Stomach (tissue), 9 donors: Measurements from ENCODE around the gene GYG2. TPM values are rescaled to one million over a fixed set of nuclear protein-coding genes. Genes with fewer than 3 reads are reported as not detected.
A peak's percentile ranks its signal among the peaks of the same experiment; 100 is the strongest.
"Not testable (repeated sequence)": the region's sequence is repeated elsewhere in the genome, so short reads cannot be mapped to it uniquely, and the experiment has no call there.

Source experiments
- DNase-seq, 2 donors: peaks; one replicate each; pipeline versions ENCODE4 v3.0.0 to v3.0.0-alpha.2; 2013 to 2019
- H3K27ac ChIP-seq, 5 donors: fragments of 200-600 bp in 4 of 5; sonication (generic) in 4 of 5; one replicate each; pipeline ENCODE4 v1.5.1; 2013 to 2019; ENCODE audit warnings: mild to moderate bottlenecking in 1 of 5, moderate library complexity in 1 of 5
- H3K27me3 ChIP-seq, 3 donors: fragments of 200-600 bp; sonication (generic); one replicate each; pipeline ENCODE4 v1.5.1; 2017 to 2019; ENCODE audit warnings: mixed run types in 1 of 3
- H3K36me3 ChIP-seq, 4 donors: fragments of 200-600 bp; sonication (generic); 1 replicate in 3 of 4; 2 replicates in 1 of 4; pipeline ENCODE4 v1.5.1; 2016 to 2019
- H3K4me1 ChIP-seq, 4 donors: fragments of 200-600 bp; sonication (generic); one replicate each; pipeline ENCODE4 v1.5.1; 2016 to 2019
- H3K4me3 ChIP-seq, 4 donors: fragments of 200-600 bp; sonication (generic) in 3 of 4; one replicate each; pipeline ENCODE4 v1.5.1; 2016 to 2019; ENCODE audit warnings: mild to moderate bottlenecking in 1 of 4
- H3K9me3 ChIP-seq, 4 donors: fragments of 200-600 bp; sonication (generic); one replicate each; pipeline ENCODE4 v1.5.1; 2016 to 2019
- EP300 ChIP-seq: sonication (generic); formaldehyde crosslinking; IDR thresholded peaks from one replicate; pipeline ENCODE4 v1.6.1; 2017; ENCODE audit warnings: antibody characterized with exemption
- POLR2A ChIP-seq, 4 donors: fragments of 450-650 bp; IDR thresholded peaks; one replicate each; pipeline ENCODE4 v1.6.1; 2016; ENCODE audit warnings: antibody characterized with exemption in 4 of 4, control low read depth in 2 of 4, mild to moderate bottlenecking in 1 of 4, moderate library complexity in 1 of 4
- POLR2AphosphoS5 ChIP-seq, 3 donors: sonication (generic); formaldehyde crosslinking; IDR thresholded peaks; one replicate each; pipeline ENCODE4 v1.6.1; 2016; ENCODE audit warnings: antibody characterized with exemption in 3 of 3
- WGBS, 5 donors: extraction: QIAGEN DNeasy Blood & Tissue Kit in 3 of 5; methylation state at CpG; one replicate each; pipeline versions ENCODE4 v1.1.5 to v1.1.7; 2013 to 2018; 5-methylcytosine and 5-hydroxymethylcytosine counted together
- intact Hi-C: fragments of 100-400 bp; cut with DNase I; formaldehyde crosslinking; loops from one replicate; pipeline ENCODE4 v1.15.1; 2023; ENCODE audit warnings: low total_unique reads
- polyA plus RNA-seq, 3 donors: library from polyadenylated mRNA; stranded (reverse); fragments of 200-250 nt; gene quantifications; one replicate each; pipeline ENCODE4 v1.2.3, GENCODE V29; 2013
- total RNA-seq, 5 donors: library from RNA; depleted of rRNA; stranded (reverse); fragments of >200 nt; gene quantifications; one replicate each; pipeline versions ENCODE4 v1.1.0 to v1.2.3, GENCODE V29; 2014 to 2016
- TF ChIP-seq, protein P1 (sequence below), 7 experiments: fragments of 450-650 bp in 4 of 7; fragments of 200-600 bp in 3 of 7; sonication (generic) in 3 of 7; IDR thresholded peaks; one replicate each; pipeline ENCODE4 v1.5.1; 2016 to 2019; ENCODE audit warnings: antibody characterized with exemption in 7 of 7, control low read depth in 2 of 7, mild to moderate bottlenecking in 1 of 7
- donor health status: healthy with polysubstance abuse.
- donor health status: Bipolar disorder and iron deficiency.
- donor health status: healthy.

Gene GYG2
- total and polyA plus RNA-seq, 8 donors = 2.2 to 6.2 (median 5.5) TPM

DNA sequence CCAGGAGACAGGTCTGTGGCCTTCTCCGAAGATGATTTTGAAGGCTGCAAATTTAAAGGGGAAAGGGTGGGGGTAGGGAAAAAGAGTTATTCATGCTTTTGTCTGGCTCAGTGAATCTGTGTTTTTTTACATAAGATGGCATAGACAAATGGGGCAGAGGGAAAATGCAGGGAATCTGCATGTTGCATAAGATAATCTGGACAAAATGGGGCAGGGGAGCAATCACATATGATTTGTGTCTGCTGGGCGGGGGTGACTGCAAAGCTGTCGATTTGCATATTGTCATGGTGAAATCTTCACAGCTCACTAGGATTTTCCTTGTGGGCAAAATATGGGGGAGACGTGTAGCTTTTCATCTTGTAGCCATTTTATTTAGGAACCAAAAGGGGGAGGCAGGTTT is 29.4 kb upstream of the GYG2 start:
- no peaks in the 10 kb centered on the region for H3K9me3 ChIP-seq
- H3K27ac ChIP-seq = no peak overlapping the region
- DNase-seq = no peak
- intact Hi-C loops = no loop called here
- 73 to 82% (median 78%) methylated on average over 4 of the region's 4 CpGs for WGBS, 5 donors
- H3K4me1 ChIP-seq = peaks cover 0 to 9% (median 0%) of the 10 kb centered on the region in 4 donors
- H3K4me3 ChIP-seq = no peak overlapping the region
- TF ChIP-seq EP300 (no peak), POLR2A (IDR thresholded peaks at IDR 0.05) (no peak), POLR2AphosphoS5 (IDR thresholded peaks at IDR 0.05) (no peak)
- TF ChIP-seq, protein P1, sequence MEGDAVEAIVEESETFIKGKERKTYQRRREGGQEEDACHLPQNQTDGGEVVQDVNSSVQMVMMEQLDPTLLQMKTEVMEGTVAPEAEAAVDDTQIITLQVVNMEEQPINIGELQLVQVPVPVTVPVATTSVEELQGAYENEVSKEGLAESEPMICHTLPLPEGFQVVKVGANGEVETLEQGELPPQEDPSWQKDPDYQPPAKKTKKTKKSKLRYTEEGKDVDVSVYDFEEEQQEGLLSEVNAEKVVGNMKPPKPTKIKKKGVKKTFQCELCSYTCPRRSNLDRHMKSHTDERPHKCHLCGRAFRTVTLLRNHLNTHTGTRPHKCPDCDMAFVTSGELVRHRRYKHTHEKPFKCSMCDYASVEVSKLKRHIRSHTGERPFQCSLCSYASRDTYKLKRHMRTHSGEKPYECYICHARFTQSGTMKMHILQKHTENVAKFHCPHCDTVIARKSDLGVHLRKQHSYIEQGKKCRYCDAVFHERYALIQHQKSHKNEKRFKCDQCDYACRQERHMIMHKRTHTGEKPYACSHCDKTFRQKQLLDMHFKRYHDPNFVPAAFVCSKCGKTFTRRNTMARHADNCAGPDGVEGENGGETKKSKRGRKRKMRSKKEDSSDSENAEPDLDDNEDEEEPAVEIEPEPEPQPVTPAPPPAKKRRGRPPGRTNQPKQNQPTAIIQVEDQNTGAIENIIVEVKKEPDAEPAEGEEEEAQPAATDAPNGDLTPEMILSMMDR (IDR thresholded peaks at IDR 0.05) = no peak
- H3K27me3 ChIP-seq = no peaks in the 10 kb centered on the region
- no peaks in the 10 kb centered on the region for H3K36me3 ChIP-seq

DNA sequence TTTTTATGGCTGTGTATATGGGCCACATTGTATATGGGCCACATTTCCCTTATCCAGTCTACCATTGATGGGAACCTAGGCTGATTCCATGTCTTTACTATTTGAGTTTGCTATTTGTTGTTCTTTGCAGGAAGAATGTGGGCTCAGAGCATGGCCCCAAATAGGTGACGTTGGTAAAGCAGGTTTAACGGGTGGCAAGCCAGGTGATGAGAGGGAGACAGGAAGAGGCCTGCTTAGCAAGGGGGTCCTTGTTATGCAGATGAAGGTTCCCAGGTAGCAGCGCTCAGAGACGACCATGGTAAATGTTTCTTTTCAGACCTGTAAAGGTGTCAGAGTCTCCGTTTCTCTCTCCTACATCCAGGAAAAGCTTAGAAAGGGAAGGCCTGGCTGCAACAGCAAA is 28.8 kb upstream of the GYG2 start:
- H3K36me3 ChIP-seq, DNase-seq, H3K4me1 ChIP-seq, H3K27me3 ChIP-seq, H3K4me3 ChIP-seq, H3K9me3 ChIP-seq, H3K27ac ChIP-seq, intact Hi-C loops: not testable (repeated sequence)
- WGBS, 5 donors = 67 to 87% (median 73%) methylated on average over 5 of the region's 5 CpGs

DNA sequence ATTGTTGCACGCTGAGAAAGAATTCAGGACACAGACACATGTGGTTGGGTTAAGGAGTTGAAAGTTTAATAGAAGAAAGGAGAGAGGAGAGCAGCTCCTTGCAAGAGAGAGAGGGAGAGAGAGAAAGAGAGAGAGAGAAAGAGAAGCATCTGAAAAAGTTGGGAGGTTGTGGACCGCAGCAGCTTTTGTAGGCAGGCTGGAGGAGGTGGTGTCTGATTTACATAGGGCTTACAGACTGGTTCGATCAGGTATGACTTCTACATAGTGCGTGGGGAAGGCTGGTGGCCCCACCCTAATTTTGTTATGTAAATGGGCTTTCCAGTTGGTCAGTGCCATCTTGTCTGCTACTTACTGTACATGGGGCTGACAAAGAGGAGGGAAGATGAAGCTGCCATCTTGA is 27.5 kb upstream of the GYG2 start:
- no peaks in the 10 kb centered on the region for H3K9me3 ChIP-seq
- no peak for DNase-seq
- H3K27ac ChIP-seq = no peak overlapping the region
- 90 to 97% (median 92%) methylated on average over 4 of the region's 4 CpGs for WGBS, 5 donors
- no peaks in the 10 kb centered on the region for H3K36me3 ChIP-seq
- TF ChIP-seq EP300 (no peak), POLR2AphosphoS5 (IDR thresholded peaks at IDR 0.05) (no peak), POLR2A (IDR thresholded peaks at IDR 0.05) (no peak)
- TF ChIP-seq, protein P1 (IDR thresholded peaks at IDR 0.05) = no peak
- H3K27me3 ChIP-seq = no peaks in the 10 kb centered on the region
- intact Hi-C loops = no loop called here
- H3K4me1 ChIP-seq = peaks cover 0 to 9% (median 0%) of the 10 kb centered on the region in 4 donors
- H3K4me3 ChIP-seq = no peak overlapping the region

DNA sequence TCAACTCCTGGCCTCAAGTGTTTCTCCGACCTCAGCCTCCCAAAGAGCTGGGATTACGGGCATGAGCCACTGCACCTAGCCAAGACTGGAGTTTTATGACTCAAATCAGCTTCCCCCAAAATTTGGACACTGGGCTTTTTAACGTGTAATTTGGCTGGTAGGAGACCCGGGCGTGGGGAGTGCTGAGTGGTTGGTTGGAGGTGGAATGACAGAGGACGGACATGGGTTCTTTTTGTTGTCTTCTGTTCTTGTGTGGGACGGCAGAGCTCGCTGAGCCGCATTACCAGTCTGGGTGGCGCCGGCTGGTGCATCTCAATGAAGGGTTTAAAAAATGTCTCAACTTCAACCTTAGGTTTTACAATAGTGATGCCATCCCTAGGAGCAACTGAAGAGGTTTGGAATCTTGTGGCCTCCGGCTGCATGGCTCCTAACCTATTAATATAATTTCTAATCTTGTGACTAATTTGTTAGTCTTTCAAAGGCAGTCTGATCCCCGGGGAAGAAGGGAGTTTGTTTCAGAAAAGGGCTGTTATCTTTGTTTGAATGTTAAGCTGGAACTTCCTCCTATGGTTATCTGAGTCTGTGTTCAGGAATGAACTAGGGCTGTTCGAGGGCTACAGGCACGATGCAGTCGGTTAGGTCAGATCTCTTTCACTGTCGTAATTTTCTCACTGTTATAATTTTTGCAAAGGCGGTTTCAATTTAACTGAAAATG is 26.2 kb upstream of the GYG2 start:
- DNase-seq, intact Hi-C loops, H3K36me3 ChIP-seq, H3K27me3 ChIP-seq, H3K9me3 ChIP-seq, H3K4me3 ChIP-seq, H3K4me1 ChIP-seq: not testable (repeated sequence)
- H3K27ac ChIP-seq = peak overlapping the region in 1 of 5 donors; percentile 20
- WGBS, 5 donors = 31 to 56% (median 48%) methylated on average over 11 to 18 of the region's 18 CpGs

DNA sequence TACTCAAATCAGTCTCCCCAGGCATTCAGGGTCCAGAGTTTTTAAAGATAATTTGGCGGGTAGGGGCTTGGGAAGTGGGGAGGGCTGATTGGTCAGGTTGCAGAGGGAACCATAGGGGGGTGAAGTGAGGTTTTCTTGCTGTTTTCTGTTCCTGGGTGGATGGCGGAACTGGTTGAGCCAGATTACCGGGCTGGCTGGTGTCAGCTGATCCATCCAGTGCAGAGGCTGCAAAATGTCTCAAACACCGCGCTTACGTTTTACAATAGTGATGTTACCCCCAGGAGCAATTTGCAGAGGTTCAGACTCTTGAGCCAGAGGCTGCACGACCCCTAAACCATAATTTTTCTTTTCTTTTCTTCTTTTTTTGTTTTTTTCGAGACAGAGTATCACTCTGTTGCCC is 25.2 kb upstream of the GYG2 start:
- H3K9me3 ChIP-seq, intact Hi-C loops, H3K36me3 ChIP-seq, H3K27ac ChIP-seq, H3K4me1 ChIP-seq, H3K27me3 ChIP-seq: not testable (repeated sequence)
- WGBS, 5 donors = 31 to 70% (median 51%) methylated on average over 6 to 8 of the region's 8 CpGs
- DNase-seq = peak; percentile 39 to 52
- H3K4me3 ChIP-seq = peak overlapping the region in 1 of 4 donors; percentile 24

DNA sequence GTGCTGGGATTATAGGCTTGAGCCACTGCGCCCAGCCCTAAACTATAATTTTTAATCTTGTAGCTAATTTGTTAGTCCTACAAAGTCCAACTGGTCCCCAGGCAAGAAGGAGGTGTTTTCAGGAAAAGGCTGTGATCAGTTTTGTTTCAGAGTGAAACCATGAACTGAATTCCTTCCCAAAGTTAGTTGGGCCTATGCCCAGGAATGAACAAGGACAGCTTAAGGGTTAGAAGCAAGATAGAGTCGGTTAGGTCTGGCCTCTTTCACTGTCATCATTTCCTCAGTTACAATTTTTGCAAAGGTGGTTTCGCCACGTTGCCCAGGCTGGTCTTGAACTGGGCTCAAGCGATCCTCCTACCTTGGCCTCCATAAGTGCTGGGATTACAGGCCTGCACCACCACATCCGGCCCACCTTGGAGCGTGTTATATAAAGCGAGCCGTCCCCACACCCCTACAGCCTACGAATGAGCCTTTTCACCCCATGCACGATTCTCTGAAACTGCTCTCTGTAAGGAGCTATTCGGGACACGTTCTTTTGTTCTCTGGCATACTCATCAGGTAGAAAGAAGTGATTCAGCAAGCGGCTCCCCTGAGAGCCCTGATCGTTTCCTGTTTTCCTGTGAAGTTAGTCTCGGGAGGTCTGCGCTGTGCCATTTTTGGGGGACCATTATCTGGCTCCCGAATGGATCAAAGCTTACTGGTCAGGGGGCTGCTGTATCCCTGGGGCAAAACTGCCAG is 24.5 kb upstream of the GYG2 start:
- H3K27me3 ChIP-seq, H3K9me3 ChIP-seq, intact Hi-C loops, H3K4me1 ChIP-seq, H3K4me3 ChIP-seq, H3K36me3 ChIP-seq, DNase-seq: not testable (repeated sequence)
- 79 to 87% (median 85%) methylated on average over 11 to 18 of the region's 18 CpGs for WGBS, 5 donors
- H3K27ac ChIP-seq = peak overlapping the region in 1 of 5 donors; percentile 29

DNA sequence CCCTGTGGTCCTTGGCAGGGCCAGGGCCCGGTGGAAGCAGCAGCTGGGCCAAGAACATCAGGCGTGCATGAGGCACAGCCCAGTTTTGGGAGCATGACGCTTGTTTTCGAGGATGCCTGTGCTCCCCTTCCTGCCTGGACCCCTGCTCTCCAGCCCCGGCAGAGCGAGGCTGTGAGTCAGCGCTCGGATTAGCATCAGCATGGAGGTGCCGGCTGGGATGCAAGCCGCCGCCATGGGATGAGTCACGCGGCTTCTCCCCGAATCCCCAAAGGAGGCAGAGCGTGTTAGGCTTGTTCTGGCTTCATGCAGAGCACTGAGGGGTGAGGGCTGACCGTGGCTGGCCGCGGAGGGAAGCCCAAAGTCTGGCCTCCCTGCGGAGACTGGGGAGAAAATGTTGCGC is 23.9 kb upstream of the GYG2 start:
- H3K27me3 ChIP-seq, intact Hi-C loops, H3K4me1 ChIP-seq, H3K9me3 ChIP-seq, H3K4me3 ChIP-seq, DNase-seq, H3K36me3 ChIP-seq: not testable (repeated sequence)
- H3K27ac ChIP-seq = peak overlapping the region in 1 of 5 donors; percentile 29
- WGBS, 5 donors = 72 to 90% (median 77%) methylated on average over 5 to 20 of the region's 20 CpGs
